ENCODE results near the gene RNF213. TPM values are rescaled to one million over a fixed set of nuclear protein-coding genes. Genes with fewer than 3 reads are reported as not detected.

Gene RNF213
- total and polyA plus RNA-seq, 10 of the 15 experiments (the other 5 are each of a cell fraction or from before 2014, with no cell fraction given) = 18.6 to 145 (median 65.8) TPM

GRCh38 chr17:80265205-80266068 is 4.8 kb downstream of the RNF213 start (continued):
- TF ChIP-seq HCFC1 (IDR thresholded peaks at IDR 0.05; ENCODE audit: low read length) (no peak), SREBF2 (IDR thresholded peaks at IDR 0.05; ENCODE audit: low read length) (no peak), BCL11A (IDR thresholded peaks at IDR 0.05; ENCODE audit: low read depth, low read length) (peak; percentile 89), IKZF2 (IDR thresholded peaks at IDR 0.05) (peak; percentile 81 to 86), RUNX3 (IDR thresholded peaks at IDR 0.05; ENCODE audit: low read length) (peak; percentile 83), CBX5 (IDR thresholded peaks at IDR 0.05; ENCODE audit: low read depth) (no peak), TARDBP (IDR thresholded peaks at IDR 0.05; ENCODE audit: borderline replicate concordance) (no peak), SMARCA5 (IDR thresholded peaks at IDR 0.05) (peak; percentile 66), SUZ12 (IDR thresholded peaks at IDR 0.05; ENCODE audit: unreplicated experiment) (no peak), E2F4 (IDR thresholded peaks at IDR 0.05; ENCODE audit: low read depth, low read length) (no peak), CHD2 (IDR thresholded peaks at IDR 0.05; ENCODE audit: borderline replicate concordance, low read depth, low read length) (peak; percentile 69; the same call in 1 of the 2 replicates), NFYB (IDR thresholded peaks at IDR 0.05; ENCODE audit: insufficient read depth, low read depth, low read length) (no peak), FOS (IDR thresholded peaks at IDR 0.05; ENCODE audit: borderline replicate concordance, extremely low read depth, insufficient read length) (no peak), NR2F1 (conservative IDR thresholded peaks at IDR 0.05) (peak; percentile 74), SIX5 (IDR thresholded peaks at IDR 0.05; ENCODE audit: low read depth, low read length, severe bottlenecking) (no peak), EP300 (IDR thresholded peaks at IDR 0.05; ENCODE audit: borderline replicate concordance in 1 of 2, control insufficient read depth in 1 of 2, low read depth in 2 of 2, low read length in 2 of 2) (peak; percentile 77 to 84), NFXL1 (IDR thresholded peaks at IDR 0.05; ENCODE audit: borderline replicate concordance) (no peak), ZSCAN29 (IDR thresholded peaks at IDR 0.05) (no peak), SMAD5 (IDR thresholded peaks at IDR 0.05; ENCODE audit: low read depth) (no peak), BMI1 (IDR thresholded peaks at IDR 0.05; ENCODE audit: borderline replicate concordance) (no peak; the same call in 1 of the 2 replicates), SUPT20H (IDR thresholded peaks at IDR 0.05; ENCODE audit: borderline replicate concordance, control insufficient read depth, low read depth, low read length) (no peak), BHLHE40 (IDR thresholded peaks at IDR 0.05; ENCODE audit: borderline replicate concordance in 1 of 2, low read depth in 2 of 2, low read length in 1 of 2) (peak; percentile 96), FOXM1 (IDR thresholded peaks at IDR 0.05; ENCODE audit: low read depth, low read length) (peak; percentile 75; the same call in 1 of the 2 replicates), CBX3 (IDR thresholded peaks at IDR 0.05; ENCODE audit: borderline replicate concordance, low read depth) (no peak), POU2F2 (IDR thresholded peaks at IDR 0.05; ENCODE audit: borderline replicate concordance, low read depth, low read length) (peak; percentile 60; the same call in 2 of the 3 replicates), HDAC6 (IDR thresholded peaks at IDR 0.05; ENCODE audit: unreplicated experiment) (no peak), TCF7 (IDR thresholded peaks at IDR 0.05; ENCODE audit: borderline replicate concordance) (no peak), NR2C1 (IDR thresholded peaks at IDR 0.05) (no peak), RBBP5 (conservative IDR thresholded peaks at IDR 0.05) (no peak), TAF1 (IDR thresholded peaks at IDR 0.05; ENCODE audit: borderline replicate concordance, low read depth, low read length) (no peak), ASH2L (IDR thresholded peaks at IDR 0.05; ENCODE audit: borderline replicate concordance, low read depth) (no peak), CHD4 (IDR thresholded peaks at IDR 0.05) (no peak), POLR2AphosphoS5 (IDR thresholded peaks at IDR 0.05; ENCODE audit: low read length) (no peak; the same call in 1 of the 2 replicates)

Measured in GM12878 (cell line).